ENCODE data around the gene MINDY2.
A peak's percentile ranks its signal among the peaks of the same experiment; 100 is the strongest.

MINDY2 gene, protein sequence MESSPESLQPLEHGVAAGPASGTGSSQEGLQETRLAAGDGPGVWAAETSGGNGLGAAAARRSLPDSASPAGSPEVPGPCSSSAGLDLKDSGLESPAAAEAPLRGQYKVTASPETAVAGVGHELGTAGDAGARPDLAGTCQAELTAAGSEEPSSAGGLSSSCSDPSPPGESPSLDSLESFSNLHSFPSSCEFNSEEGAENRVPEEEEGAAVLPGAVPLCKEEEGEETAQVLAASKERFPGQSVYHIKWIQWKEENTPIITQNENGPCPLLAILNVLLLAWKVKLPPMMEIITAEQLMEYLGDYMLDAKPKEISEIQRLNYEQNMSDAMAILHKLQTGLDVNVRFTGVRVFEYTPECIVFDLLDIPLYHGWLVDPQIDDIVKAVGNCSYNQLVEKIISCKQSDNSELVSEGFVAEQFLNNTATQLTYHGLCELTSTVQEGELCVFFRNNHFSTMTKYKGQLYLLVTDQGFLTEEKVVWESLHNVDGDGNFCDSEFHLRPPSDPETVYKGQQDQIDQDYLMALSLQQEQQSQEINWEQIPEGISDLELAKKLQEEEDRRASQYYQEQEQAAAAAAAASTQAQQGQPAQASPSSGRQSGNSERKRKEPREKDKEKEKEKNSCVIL

GRCh38 chr15:58770857-58771620 lies at the start of gene MINDY2:
Gene MINDY2 (plus strand): TSS chr15:58771302. CDS start chr15:58771396, 94 bp downstream.
- Histone ChIP-seq H3K27me3 (ENCODE audit: control insufficient read depth in 2 of 2, insufficient read depth in 2 of 2, low read length in 2 of 2) (no peaks in the 10 kb centered on the region), H3K4me1 (ENCODE audit: control insufficient read depth in 2 of 2, insufficient read depth in 2 of 2, low read length in 2 of 2) (peaks cover 20 to 25% of the 10 kb centered on the region in 2 donors), H3K9ac (ENCODE audit: low read depth in 1 of 2, low read length in 2 of 2) (peak within 1 kb of the TSS; percentile 94 to 99), H3K4me3 (ENCODE audit: low read length in 2 of 2) (peak within 1 kb of the TSS; percentile 94 to 95), H3K27ac (ENCODE audit: low read depth in 2 of 2, low read length in 2 of 2) (peak within 1 kb of the TSS; percentile 98 to 99), H3K36me3 (ENCODE audit: control insufficient read depth in 2 of 2, insufficient read depth in 2 of 2, low read length in 2 of 2) (no peaks in the 10 kb centered on the region), H3K9me3 (ENCODE audit: control insufficient read depth in 2 of 2, low read length in 2 of 2) (no peaks in the 10 kb centered on the region)

DNA sequence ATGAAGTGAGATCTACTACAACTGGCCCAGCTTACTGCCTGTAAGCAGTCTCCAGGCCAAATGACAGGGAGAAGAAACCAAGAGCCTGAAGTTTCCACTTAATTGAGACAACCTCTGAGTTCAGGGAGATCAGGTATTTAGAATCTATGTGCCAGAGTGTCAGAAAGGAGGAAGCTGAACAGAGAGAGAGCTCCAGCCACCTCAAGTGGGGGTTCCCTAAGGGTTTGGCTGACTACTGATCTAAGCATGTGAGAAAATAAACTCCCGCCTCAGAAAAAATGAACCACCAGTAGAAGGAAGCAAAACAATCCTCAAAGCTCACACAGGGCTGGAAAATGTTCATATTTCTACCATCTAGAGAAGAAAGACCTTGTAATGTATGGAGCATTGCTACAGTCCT lies 46.6 kb upstream of the MINDY2 start:
- no peaks in the 10 kb centered on the region for H3K36me3 ChIP-seq (ENCODE audit: control insufficient read depth in 2 of 2, insufficient read depth in 2 of 2, low read length in 2 of 2)
- no peaks in the 10 kb centered on the region for H3K27me3 ChIP-seq (ENCODE audit: control insufficient read depth in 2 of 2, insufficient read depth in 2 of 2, low read length in 2 of 2)
- H3K9ac ChIP-seq (ENCODE audit: low read depth in 1 of 2, low read length in 2 of 2), result no peak overlapping the region
- no peak overlapping the region for H3K4me3 ChIP-seq (ENCODE audit: low read length in 2 of 2)
- H3K4me1 ChIP-seq (ENCODE audit: control insufficient read depth in 2 of 2, insufficient read depth in 2 of 2, low read length in 2 of 2), result peaks cover 0 to 3% of the 10 kb centered on the region in 2 donors
- H3K9me3 ChIP-seq (ENCODE audit: control insufficient read depth in 2 of 2, low read length in 2 of 2), result no peaks in the 10 kb centered on the region
- H3K27ac ChIP-seq (ENCODE audit: low read depth in 2 of 2, low read length in 2 of 2), result no peak overlapping the region

DNA sequence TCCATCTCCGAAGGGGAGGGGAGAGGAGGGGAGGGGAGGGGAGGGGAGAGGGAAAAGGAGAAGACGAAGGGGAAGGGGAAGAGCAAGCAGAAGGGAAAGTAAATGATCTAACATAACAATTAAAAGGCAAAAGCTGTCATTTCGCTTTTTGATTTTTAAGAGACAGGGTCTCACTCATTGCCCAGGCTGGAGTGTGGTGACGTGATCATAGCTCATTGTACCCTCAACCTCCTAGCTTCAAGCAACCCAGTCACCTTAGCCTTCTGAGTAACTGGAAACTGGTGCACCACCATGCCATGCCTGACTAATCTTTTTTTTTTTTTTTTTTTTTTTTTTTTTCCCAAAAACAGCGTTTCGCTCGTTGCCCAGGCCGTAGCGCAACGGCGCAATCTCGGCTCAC lies 44.2 kb upstream of the MINDY2 start:
- no peaks in the 10 kb centered on the region for H3K27me3 ChIP-seq (ENCODE audit: control insufficient read depth in 2 of 2, insufficient read depth in 2 of 2, low read length in 2 of 2)
- H3K9me3 ChIP-seq (ENCODE audit: control insufficient read depth in 2 of 2, low read length in 2 of 2), result no peaks in the 10 kb centered on the region
- no peak overlapping the region for H3K4me3 ChIP-seq (ENCODE audit: low read length in 2 of 2)
- H3K36me3 ChIP-seq (ENCODE audit: control insufficient read depth in 2 of 2, insufficient read depth in 2 of 2, low read length in 2 of 2), result no peaks in the 10 kb centered on the region
- no peak overlapping the region for H3K27ac ChIP-seq (ENCODE audit: low read depth in 2 of 2, low read length in 2 of 2)
- peaks cover 0 to 3% of the 10 kb centered on the region in 2 donors for H3K4me1 ChIP-seq (ENCODE audit: control insufficient read depth in 2 of 2, insufficient read depth in 2 of 2, low read length in 2 of 2)
- no peak overlapping the region for H3K9ac ChIP-seq (ENCODE audit: low read depth in 1 of 2, low read length in 2 of 2)

- Histone ChIP-seq H3K36me3 (ENCODE audit: control insufficient read depth in 2 of 2, insufficient read depth in 2 of 2, low read length in 2 of 2) (no peaks in the 10 kb centered on the region), H3K4me1 (ENCODE audit: control insufficient read depth in 2 of 2, insufficient read depth in 2 of 2, low read length in 2 of 2) (peaks cover 5 to 6% of the 10 kb centered on the region in 2 donors), H3K27me3 (ENCODE audit: control insufficient read depth in 2 of 2, insufficient read depth in 2 of 2, low read length in 2 of 2) (no peaks in the 10 kb centered on the region), H3K4me3 (ENCODE audit: low read length in 2 of 2) (no peak overlapping the region), H3K9me3 (ENCODE audit: control insufficient read depth in 2 of 2, low read length in 2 of 2) (no peaks in the 10 kb centered on the region), H3K27ac (ENCODE audit: low read depth in 2 of 2, low read length in 2 of 2) (no peak overlapping the region), H3K9ac (ENCODE audit: low read depth in 1 of 2, low read length in 2 of 2) (no peak overlapping the region)
Measured at GRCh38 chr15:58731756-58732535, 39.2 kb upstream of the MINDY2 start.

DNA sequence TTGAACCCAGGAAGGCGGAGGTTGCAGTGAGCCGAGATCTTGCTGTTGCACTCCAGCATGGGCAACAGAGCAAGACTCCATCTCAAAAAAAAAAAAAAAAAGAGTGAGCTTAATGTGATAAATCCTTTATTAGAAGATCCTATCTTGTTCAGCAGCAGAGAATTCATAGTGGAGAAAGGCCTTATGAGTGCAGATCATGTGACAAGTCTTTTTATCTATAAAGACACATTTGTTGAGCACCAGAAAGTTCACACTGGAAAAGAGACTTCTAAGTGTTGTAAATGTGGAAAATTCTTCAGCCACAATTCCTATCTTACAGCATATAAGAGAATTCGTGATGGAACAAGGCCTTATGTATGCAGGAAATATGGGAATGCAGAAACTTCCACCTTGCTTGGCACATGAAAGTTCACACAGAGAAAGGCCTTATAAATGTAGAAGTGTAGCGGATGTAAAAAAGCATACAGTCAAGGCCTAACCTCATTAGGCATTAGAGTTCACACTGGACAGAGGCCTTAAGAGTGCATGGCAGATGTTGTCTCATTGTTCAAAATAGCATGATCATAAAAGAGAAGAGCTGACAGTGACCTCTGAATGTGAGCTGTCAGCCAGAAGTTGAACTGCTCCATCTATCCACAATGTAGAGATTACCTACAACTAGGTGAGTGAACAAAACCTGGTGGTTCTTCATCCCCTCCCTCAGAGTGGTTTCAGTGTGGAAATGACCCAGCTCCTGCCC lies 38.3 kb upstream of the MINDY2 start:
- Histone ChIP-seq H3K4me1 (ENCODE audit: control insufficient read depth in 2 of 2, insufficient read depth in 2 of 2, low read length in 2 of 2) (peaks cover 5 to 6% of the 10 kb centered on the region in 2 donors), H3K9me3 (ENCODE audit: control insufficient read depth in 2 of 2, low read length in 2 of 2) (no peaks in the 10 kb centered on the region), H3K36me3 (ENCODE audit: control insufficient read depth in 2 of 2, insufficient read depth in 2 of 2, low read length in 2 of 2) (no peaks in the 10 kb centered on the region), H3K9ac (ENCODE audit: low read depth in 1 of 2, low read length in 2 of 2) (no peak overlapping the region), H3K27me3 (ENCODE audit: control insufficient read depth in 2 of 2, insufficient read depth in 2 of 2, low read length in 2 of 2) (no peaks in the 10 kb centered on the region), H3K4me3 (ENCODE audit: low read length in 2 of 2) (no peak overlapping the region), H3K27ac (ENCODE audit: low read depth in 2 of 2, low read length in 2 of 2) (no peak overlapping the region)

- Histone ChIP-seq H3K27me3 (ENCODE audit: control insufficient read depth in 2 of 2, insufficient read depth in 2 of 2, low read length in 2 of 2) (no peaks in the 10 kb centered on the region), H3K4me1 (ENCODE audit: control insufficient read depth in 2 of 2, insufficient read depth in 2 of 2, low read length in 2 of 2) (peaks cover 5 to 6% of the 10 kb centered on the region in 2 donors), H3K27ac (ENCODE audit: low read depth in 2 of 2, low read length in 2 of 2) (no peak overlapping the region), H3K9me3 (ENCODE audit: control insufficient read depth in 2 of 2, low read length in 2 of 2) (no peaks in the 10 kb centered on the region), H3K36me3 (ENCODE audit: control insufficient read depth in 2 of 2, insufficient read depth in 2 of 2, low read length in 2 of 2) (no peaks in the 10 kb centered on the region), H3K4me3 (ENCODE audit: low read length in 2 of 2) (no peak overlapping the region), H3K9ac (ENCODE audit: low read depth in 1 of 2, low read length in 2 of 2) (no peak overlapping the region)
Measured at GRCh38 chr15:58734859-58735258, 36.2 kb upstream of the MINDY2 start.

DNA sequence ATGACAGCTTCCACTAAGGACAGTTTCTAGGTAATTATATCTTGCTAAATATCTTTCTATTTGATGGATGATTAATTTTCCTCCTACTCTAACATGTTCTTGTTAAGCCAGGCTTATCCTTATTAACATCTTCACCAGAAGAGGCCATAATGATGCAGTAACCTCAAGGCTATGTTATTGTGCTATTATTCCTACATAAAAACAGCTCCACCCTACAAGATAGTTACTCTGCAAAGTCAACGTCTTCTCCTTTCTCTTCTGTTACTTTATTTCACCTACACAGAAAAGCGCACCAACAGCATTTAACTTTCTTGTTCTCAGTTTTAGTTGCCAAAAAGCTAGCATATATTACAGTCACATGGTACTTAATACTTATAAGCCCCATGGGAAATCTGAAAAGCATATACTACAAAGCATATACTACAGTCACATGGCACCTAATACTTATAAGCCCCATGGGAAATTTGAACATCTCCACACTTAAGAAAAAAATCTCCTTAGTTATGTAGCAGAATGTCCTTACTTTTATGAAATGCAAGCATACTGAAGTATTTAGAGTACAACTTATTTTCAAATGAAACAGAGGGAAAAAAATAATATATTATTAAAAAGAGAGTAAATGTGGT lies 35.0 kb upstream of the MINDY2 start:
- H3K27me3 ChIP-seq (ENCODE audit: control insufficient read depth in 2 of 2, insufficient read depth in 2 of 2, low read length in 2 of 2), result no peaks in the 10 kb centered on the region
- no peak overlapping the region for H3K27ac ChIP-seq (ENCODE audit: low read depth in 2 of 2, low read length in 2 of 2)
- H3K4me1 ChIP-seq (ENCODE audit: control insufficient read depth in 2 of 2, insufficient read depth in 2 of 2, low read length in 2 of 2), result peaks cover 5 to 6% of the 10 kb centered on the region in 2 donors
- no peak overlapping the region for H3K9ac ChIP-seq (ENCODE audit: low read depth in 1 of 2, low read length in 2 of 2)
- H3K9me3 ChIP-seq (ENCODE audit: control insufficient read depth in 2 of 2, low read length in 2 of 2), result no peaks in the 10 kb centered on the region
- H3K36me3 ChIP-seq (ENCODE audit: control insufficient read depth in 2 of 2, insufficient read depth in 2 of 2, low read length in 2 of 2), result no peaks in the 10 kb centered on the region
- no peak overlapping the region for H3K4me3 ChIP-seq (ENCODE audit: low read length in 2 of 2)

DNA sequence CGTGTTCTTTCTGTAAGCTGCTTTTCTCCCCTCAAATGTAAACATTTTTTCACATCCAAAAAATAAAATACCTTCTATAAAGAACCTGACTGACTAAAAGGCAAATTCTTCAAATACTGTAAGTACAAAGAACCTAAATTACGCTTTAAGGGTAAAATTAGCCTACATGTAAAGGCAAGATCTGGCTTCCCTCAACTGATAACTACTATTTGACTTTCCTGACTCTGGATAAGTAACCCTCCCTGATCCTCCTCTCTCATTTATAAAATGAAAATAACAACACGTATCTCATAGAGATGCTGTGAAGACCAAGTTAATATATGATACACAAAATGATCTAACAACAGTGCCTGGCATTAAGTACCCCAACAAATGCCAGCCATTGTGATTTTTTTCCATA lies 33.8 kb upstream of the MINDY2 start:
- no peak overlapping the region for H3K4me3 ChIP-seq (ENCODE audit: low read length in 2 of 2)
- no peaks in the 10 kb centered on the region for H3K9me3 ChIP-seq (ENCODE audit: control insufficient read depth in 2 of 2, low read length in 2 of 2)
- no peak overlapping the region for H3K27ac ChIP-seq (ENCODE audit: low read depth in 2 of 2, low read length in 2 of 2)
- peaks cover 5 to 6% of the 10 kb centered on the region in 2 donors for H3K4me1 ChIP-seq (ENCODE audit: control insufficient read depth in 2 of 2, insufficient read depth in 2 of 2, low read length in 2 of 2)
- H3K9ac ChIP-seq (ENCODE audit: low read depth in 1 of 2, low read length in 2 of 2), result no peak overlapping the region
- H3K36me3 ChIP-seq (ENCODE audit: control insufficient read depth in 2 of 2, insufficient read depth in 2 of 2, low read length in 2 of 2), result no peaks in the 10 kb centered on the region
- no peaks in the 10 kb centered on the region for H3K27me3 ChIP-seq (ENCODE audit: control insufficient read depth in 2 of 2, insufficient read depth in 2 of 2, low read length in 2 of 2)
